Neural cell (in vitro differentiated cells): ENCODE data around the gene DHX34. TPM values are rescaled to one million over a fixed set of nuclear protein-coding genes. Genes with fewer than 3 reads are reported as not detected.

Source experiments
- H2AFZ ChIP-seq: fragments of 200-600, 300-800 bp; sonication (generic), shearing (Covaris generic); 2 replicates; pipeline ENCODE4 v1.6.0; 2014; ENCODE audit warnings: low read depth, mild to moderate bottlenecking, antibody characterized with exemption, low read length, moderate library complexity
- H3F3A ChIP-seq: fragments of 200-600 bp; shearing (Covaris generic); 2 replicates; pipeline ENCODE4 v1.6.1; 2016; ENCODE audit warnings: mild to moderate bottlenecking, moderate library complexity, mixed read lengths, antibody characterized with exemption, low read length; ENCODE audit not compliant: insufficient read depth, poor library complexity, severe bottlenecking
- H3K27ac ChIP-seq: fragments of 200-600, 300-800 bp; sonication (generic), shearing (Covaris generic); 2 replicates; pipeline ENCODE4 v1.5.1; 2014; ENCODE audit warnings: mild to moderate bottlenecking, low read length, moderate library complexity
- H3K27me3 ChIP-seq: fragments of 300-800, 200-600 bp; sonication (generic), shearing (Covaris generic); 2 replicates; pipeline ENCODE4 v1.6.0; 2014; ENCODE audit warnings: mild to moderate bottlenecking, low read depth, low read length, moderate library complexity; ENCODE audit not compliant: insufficient read depth
- H3K36me3 ChIP-seq: fragments of 300-800, 200-600 bp; sonication (generic), shearing (Covaris generic); 2 replicates; pipeline ENCODE4 v1.5.1; 2014; ENCODE audit warnings: mild to moderate bottlenecking, antibody characterized with exemption, low read length, moderate library complexity; ENCODE audit not compliant: insufficient read depth
- H3K4me2 ChIP-seq: fragments of 300-800, 200-600 bp; sonication (generic), shearing (Covaris generic); 2 replicates; pipeline ENCODE4 v1.6.0; 2014; ENCODE audit warnings: mild to moderate bottlenecking, low read length
- H3K4me3 ChIP-seq: fragments of 300-800, 200-600 bp; sonication (generic), shearing (Covaris generic); 2 replicates; pipeline ENCODE4 v1.5.1; 2014; ENCODE audit warnings: mild to moderate bottlenecking, low read length, moderate library complexity
- H3K79me2 ChIP-seq: fragments of 200-600 bp; shearing (Covaris generic); replicated peaks from 2 replicates; pipeline ENCODE4 v1.6.0; 2014; ENCODE audit warnings: mild to moderate bottlenecking, low read length, moderate library complexity; ENCODE audit not compliant: insufficient read depth
- H3K9ac ChIP-seq: fragments of 300-800, 200-600 bp; sonication (generic), shearing (Covaris generic); 2 replicates; pipeline ENCODE4 v1.6.1; 2016; ENCODE audit warnings: mild to moderate bottlenecking, low read length, mixed read lengths
- H3K9me2 ChIP-seq: fragments of 200-600 bp; shearing (Covaris generic); 2 replicates; pipeline ENCODE4 v1.6.1; 2016; ENCODE audit warnings: mild to moderate bottlenecking, low read length, mixed read lengths; ENCODE audit not compliant: insufficient read depth
- H3K9me3 ChIP-seq: fragments of 200-600, 300-800 bp; sonication (generic), shearing (Covaris generic); 2 replicates; pipeline ENCODE4 v1.6.1; 2016; ENCODE audit warnings: mild to moderate bottlenecking, mixed run types, low read length, moderate library complexity, mixed read lengths
- H4K20me1 ChIP-seq: fragments of 200-600 bp; shearing (Covaris generic); 2 replicates; pipeline ENCODE4 v1.6.1; 2016; ENCODE audit warnings: mild to moderate bottlenecking, mixed run types; ENCODE audit not compliant: insufficient read depth
- EP300 ChIP-seq: fragments of 450-650 bp; conservative IDR thresholded peaks from 2 replicates; pipeline ENCODE4 v1.6.1; 2014; ENCODE audit warnings: antibody characterized with exemption, mild to moderate bottlenecking, moderate library complexity; ENCODE audit not compliant: poor library complexity, severe bottlenecking
- EZH2 ChIP-seq: fragments of 200-600, 300-800 bp; shearing (Covaris generic), sonication (generic); IDR thresholded peaks from 2 replicates; pipeline ENCODE4 v1.6.1; 2014; ENCODE audit warnings: antibody characterized with exemption, low read length, borderline replicate concordance, mild to moderate bottlenecking; ENCODE audit not compliant: insufficient read depth, poor library complexity, severe bottlenecking
- MXI1 ChIP-seq: fragments of 450-650 bp; conservative IDR thresholded peaks from 2 replicates; pipeline ENCODE4 v1.6.1; 2014; ENCODE audit warnings: antibody characterized with exemption, mild to moderate bottlenecking; ENCODE audit not compliant: poor library complexity, severe bottlenecking
- POLR2AphosphoS5 ChIP-seq: IDR thresholded peaks from 2 replicates; pipeline ENCODE4 v1.6.1; 2012
- RAD21 ChIP-seq: fragments of 450-650 bp; conservative IDR thresholded peaks from 2 replicates; pipeline ENCODE4 v1.6.1; 2014; ENCODE audit warnings: antibody characterized with exemption, mild to moderate bottlenecking, moderate library complexity
- SMC3 ChIP-seq: fragments of 450-650 bp; conservative IDR thresholded peaks from 2 replicates; pipeline ENCODE4 v1.6.1; 2014; ENCODE audit warnings: antibody characterized with exemption, mild to moderate bottlenecking, moderate library complexity; ENCODE audit not compliant: poor library complexity
- TAF1 ChIP-seq: IDR thresholded peaks from 2 replicates; pipeline ENCODE4 v1.6.1; 2012; ENCODE audit warnings: low read depth
- polyA plus RNA-seq: library from polyadenylated mRNA; depleted of rRNA; stranded (reverse); fragments of >200 nt; gene quantifications from 2 replicates; pipeline ENCODE4 v1.2.3, GENCODE V29; 2014
- TF ChIP-seq, protein P1 (sequence below): IDR thresholded peaks from 2 replicates; pipeline ENCODE4 v1.6.1; 2012; ENCODE audit warnings: borderline replicate concordance
- TF ChIP-seq, protein P2 (sequence below): fragments of 450-650 bp; IDR thresholded peaks from 2 replicates; pipeline ENCODE4 v1.5.1; 2014; ENCODE audit warnings: antibody characterized with exemption, mild to moderate bottlenecking, moderate library complexity; ENCODE audit not compliant: poor library complexity, severe bottlenecking

The DHX34 gene
- polyA plus RNA-seq, 1 donor from 2014 or later: 11.7 TPM

DNA sequence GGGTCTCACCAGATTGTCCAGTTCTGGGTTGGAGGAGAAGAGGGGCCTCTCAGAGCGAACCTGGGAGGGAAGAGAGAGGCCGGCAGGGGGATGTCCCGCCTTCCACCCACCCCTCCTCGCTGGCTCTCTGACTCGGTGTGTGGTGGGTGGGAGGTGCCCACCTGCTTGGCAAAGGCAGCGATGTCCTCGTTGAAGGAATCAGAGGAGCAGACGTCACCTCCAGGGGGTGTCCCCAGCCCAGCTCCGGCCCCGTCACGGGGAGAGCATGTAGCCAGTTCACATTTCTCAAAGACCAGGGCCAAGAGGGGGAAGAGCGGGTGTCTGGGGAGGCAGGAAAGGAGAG is 67.5 kb downstream of the DHX34 start:
- Histone ChIP-seq H3K9ac (no peak overlapping the region), H3K27me3 (no peaks in the 10 kb centered on the region), H2AFZ (no peak overlapping the region), H3F3A (no peaks in the 10 kb centered on the region), H4K20me1 (no peaks in the 10 kb centered on the region), H3K9me3 (no peaks in the 10 kb centered on the region), H3K79me2 (peaks cover 20% of the 10 kb centered on the region), H3K9me2 (no peaks in the 10 kb centered on the region), H3K27ac (no peak overlapping the region), H3K4me3 (peak overlapping the region; percentile 91), H3K36me3 (no peaks in the 10 kb centered on the region), H3K4me2 (no peak overlapping the region)
- TF ChIP-seq, protein P1, sequence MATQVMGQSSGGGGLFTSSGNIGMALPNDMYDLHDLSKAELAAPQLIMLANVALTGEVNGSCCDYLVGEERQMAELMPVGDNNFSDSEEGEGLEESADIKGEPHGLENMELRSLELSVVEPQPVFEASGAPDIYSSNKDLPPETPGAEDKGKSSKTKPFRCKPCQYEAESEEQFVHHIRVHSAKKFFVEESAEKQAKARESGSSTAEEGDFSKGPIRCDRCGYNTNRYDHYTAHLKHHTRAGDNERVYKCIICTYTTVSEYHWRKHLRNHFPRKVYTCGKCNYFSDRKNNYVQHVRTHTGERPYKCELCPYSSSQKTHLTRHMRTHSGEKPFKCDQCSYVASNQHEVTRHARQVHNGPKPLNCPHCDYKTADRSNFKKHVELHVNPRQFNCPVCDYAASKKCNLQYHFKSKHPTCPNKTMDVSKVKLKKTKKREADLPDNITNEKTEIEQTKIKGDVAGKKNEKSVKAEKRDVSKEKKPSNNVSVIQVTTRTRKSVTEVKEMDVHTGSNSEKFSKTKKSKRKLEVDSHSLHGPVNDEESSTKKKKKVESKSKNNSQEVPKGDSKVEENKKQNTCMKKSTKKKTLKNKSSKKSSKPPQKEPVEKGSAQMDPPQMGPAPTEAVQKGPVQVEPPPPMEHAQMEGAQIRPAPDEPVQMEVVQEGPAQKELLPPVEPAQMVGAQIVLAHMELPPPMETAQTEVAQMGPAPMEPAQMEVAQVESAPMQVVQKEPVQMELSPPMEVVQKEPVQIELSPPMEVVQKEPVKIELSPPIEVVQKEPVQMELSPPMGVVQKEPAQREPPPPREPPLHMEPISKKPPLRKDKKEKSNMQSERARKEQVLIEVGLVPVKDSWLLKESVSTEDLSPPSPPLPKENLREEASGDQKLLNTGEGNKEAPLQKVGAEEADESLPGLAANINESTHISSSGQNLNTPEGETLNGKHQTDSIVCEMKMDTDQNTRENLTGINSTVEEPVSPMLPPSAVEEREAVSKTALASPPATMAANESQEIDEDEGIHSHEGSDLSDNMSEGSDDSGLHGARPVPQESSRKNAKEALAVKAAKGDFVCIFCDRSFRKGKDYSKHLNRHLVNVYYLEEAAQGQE: no peak
- TF ChIP-seq MXI1 (no peak), POLR2AphosphoS5 (no peak), EZH2 (no peak), SMC3 (no peak)
- TF ChIP-seq, protein P2, sequence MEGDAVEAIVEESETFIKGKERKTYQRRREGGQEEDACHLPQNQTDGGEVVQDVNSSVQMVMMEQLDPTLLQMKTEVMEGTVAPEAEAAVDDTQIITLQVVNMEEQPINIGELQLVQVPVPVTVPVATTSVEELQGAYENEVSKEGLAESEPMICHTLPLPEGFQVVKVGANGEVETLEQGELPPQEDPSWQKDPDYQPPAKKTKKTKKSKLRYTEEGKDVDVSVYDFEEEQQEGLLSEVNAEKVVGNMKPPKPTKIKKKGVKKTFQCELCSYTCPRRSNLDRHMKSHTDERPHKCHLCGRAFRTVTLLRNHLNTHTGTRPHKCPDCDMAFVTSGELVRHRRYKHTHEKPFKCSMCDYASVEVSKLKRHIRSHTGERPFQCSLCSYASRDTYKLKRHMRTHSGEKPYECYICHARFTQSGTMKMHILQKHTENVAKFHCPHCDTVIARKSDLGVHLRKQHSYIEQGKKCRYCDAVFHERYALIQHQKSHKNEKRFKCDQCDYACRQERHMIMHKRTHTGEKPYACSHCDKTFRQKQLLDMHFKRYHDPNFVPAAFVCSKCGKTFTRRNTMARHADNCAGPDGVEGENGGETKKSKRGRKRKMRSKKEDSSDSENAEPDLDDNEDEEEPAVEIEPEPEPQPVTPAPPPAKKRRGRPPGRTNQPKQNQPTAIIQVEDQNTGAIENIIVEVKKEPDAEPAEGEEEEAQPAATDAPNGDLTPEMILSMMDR: no peak

DNA sequence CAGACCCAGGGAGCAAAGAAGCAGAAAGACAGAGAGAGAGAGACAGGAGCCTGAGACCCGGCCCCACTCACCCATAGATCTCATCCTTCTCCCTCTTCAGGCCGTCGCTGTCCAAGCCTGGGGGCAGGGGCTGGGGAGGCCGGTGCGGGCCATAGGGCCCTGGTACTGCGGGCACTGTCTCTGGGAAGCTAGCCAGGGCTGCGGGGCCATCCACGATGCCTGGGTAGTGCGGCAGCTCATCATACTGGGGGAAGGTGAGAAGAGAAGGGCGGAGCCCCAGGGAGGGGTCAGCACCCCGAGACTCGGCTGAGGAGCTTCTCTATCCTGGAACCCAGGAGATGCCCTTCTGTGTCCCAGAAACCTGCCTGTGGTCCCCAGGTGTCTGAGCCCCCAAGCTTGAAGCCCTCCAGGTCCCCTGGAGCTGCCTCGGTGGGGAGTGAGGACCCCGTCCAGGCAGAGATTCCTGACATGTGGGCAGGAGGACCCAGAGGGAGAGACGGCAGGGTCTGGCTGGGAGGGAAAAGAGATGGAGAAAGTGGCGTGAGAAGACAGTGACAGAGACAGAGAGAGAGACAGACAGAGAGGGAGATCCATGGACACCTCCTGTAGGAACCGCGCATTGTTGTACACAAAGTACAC is 68.1 kb downstream of the DHX34 start:
- no peaks in the 10 kb centered on the region for H3F3A ChIP-seq
- no peaks in the 10 kb centered on the region for H3K27me3 ChIP-seq
- TF ChIP-seq, protein P2: no peak
- TF ChIP-seq TAF1: no peak
- TF ChIP-seq RAD21: no peak
- TF ChIP-seq POLR2AphosphoS5: no peak
- TF ChIP-seq SMC3: no peak
- TF ChIP-seq, protein P1: no peak
- TF ChIP-seq EZH2: no peak
- TF ChIP-seq EP300: no peak
- TF ChIP-seq MXI1: no peak
- peak overlapping the region; percentile 97 for H3K4me2 ChIP-seq
- peak overlapping the region; percentile 91 for H3K4me3 ChIP-seq
- peak overlapping the region; percentile 83 for H3K27ac ChIP-seq
- H4K20me1 ChIP-seq: no peaks in the 10 kb centered on the region
- no peak overlapping the region for H2AFZ ChIP-seq
- peaks cover 20% of the 10 kb centered on the region for H3K79me2 ChIP-seq
- H3K9me2 ChIP-seq: no peaks in the 10 kb centered on the region
- H3K9ac ChIP-seq: peak overlapping the region; percentile 94
- H3K36me3 ChIP-seq: no peaks in the 10 kb centered on the region
- no peaks in the 10 kb centered on the region for H3K9me3 ChIP-seq
